ENCODE results near the gene GNPTAB. TPM values are rescaled to one million over a fixed set of nuclear protein-coding genes. Genes with fewer than 3 reads are reported as not detected.

Gene GNPTAB
- total RNA-seq, 4 donors from 2014 or later: 24.3 to 45.9 (median 32.6) TPM

- H3K4me3 ChIP-seq (ENCODE audit: low read depth, poor library complexity, severe bottlenecking): no peak overlapping the region
- intact Hi-C loops (cut with DNase I; ENCODE audit: low total_unique reads): no loop called here
- DNase-seq (ENCODE audit: low spot score in 2 of 2): no peak
- 80 to 84% methylated on average over 4 of the region's 4 CpGs for WGBS, 2 donors
- TF ChIP-seq POLR2A (IDR thresholded peaks at IDR 0.05) (no peak), CTCF (IDR thresholded peaks at IDR 0.05) (no peak)
Observed at GRCh38 chr12:101761781-101762180, 69.0 kb downstream of the GNPTAB start.

- intact Hi-C loops (cut with DNase I; ENCODE audit: low total_unique reads): no loop called here
- 43 to 65% methylated on average over 5 of the region's 5 CpGs for WGBS, 2 donors
- no peak for DNase-seq (ENCODE audit: low spot score in 2 of 2)
- H3K4me3 ChIP-seq (ENCODE audit: low read depth, poor library complexity, severe bottlenecking): no peak overlapping the region
- no peak for TF ChIP-seq CTCF (IDR thresholded peaks at IDR 0.05)
- no peak for TF ChIP-seq POLR2A (IDR thresholded peaks at IDR 0.05)
Observed at GRCh38 chr12:101761350-101761749, 69.4 kb downstream of the GNPTAB start.

- H3K4me3 ChIP-seq (ENCODE audit: low read depth, poor library complexity, severe bottlenecking): no peak overlapping the region
- no peak for DNase-seq (ENCODE audit: low spot score in 2 of 2)
- TF ChIP-seq POLR2A (IDR thresholded peaks at IDR 0.05) (no peak), CTCF (IDR thresholded peaks at IDR 0.05) (no peak)
- intact Hi-C loops (cut with DNase I; ENCODE audit: low total_unique reads): no loop called here
- WGBS, 2 donors: 57 to 62% methylated on average over 5 of the region's 5 CpGs
Observed at GRCh38 chr12:101759396-101760047, 71.2 kb downstream of the GNPTAB start.

- H3K4me3 ChIP-seq (ENCODE audit: low read depth, poor library complexity, severe bottlenecking): no peak overlapping the region
- TF ChIP-seq POLR2A (IDR thresholded peaks at IDR 0.05): no peak
- TF ChIP-seq CTCF (IDR thresholded peaks at IDR 0.05): no peak
- 88% methylated on average over 4 of the region's 4 CpGs for WGBS, 2 donors
- DNase-seq (ENCODE audit: low spot score in 2 of 2): no peak
- intact Hi-C loops (cut with DNase I; ENCODE audit: low total_unique reads): no loop called here
Observed at GRCh38 chr12:101750152-101750551, 80.6 kb downstream of the GNPTAB start.

GRCh38 chr12:101749657-101750056 is 81.1 kb downstream of the GNPTAB start:
- no peak overlapping the region for H3K4me3 ChIP-seq (ENCODE audit: low read depth, poor library complexity, severe bottlenecking)
- 93 to 95% methylated on average over 4 of the region's 4 CpGs for WGBS, 2 donors
- TF ChIP-seq POLR2A (IDR thresholded peaks at IDR 0.05): no peak
- TF ChIP-seq CTCF (IDR thresholded peaks at IDR 0.05): no peak
- intact Hi-C loops (cut with DNase I; ENCODE audit: low total_unique reads): no loop called here
- no peak for DNase-seq (ENCODE audit: low spot score in 2 of 2)

- intact Hi-C loops (cut with DNase I; ENCODE audit: low total_unique reads): no loop called here
- no peak for DNase-seq (ENCODE audit: low spot score in 2 of 2)
- TF ChIP-seq CTCF (IDR thresholded peaks at IDR 0.05) (no peak), POLR2A (IDR thresholded peaks at IDR 0.05) (no peak)
- WGBS, 2 donors: 92 to 100% methylated on average over 1 of the region's 1 CpG
- H3K4me3 ChIP-seq (ENCODE audit: low read depth, poor library complexity, severe bottlenecking): no peak overlapping the region
Observed at GRCh38 chr12:101748907-101749306, 81.9 kb downstream of the GNPTAB start.
